Measurements from ENCODE around the gene FAM149A. TPM values are rescaled to one million over a fixed set of nuclear protein-coding genes. Genes with fewer than 3 reads are reported as not detected.

Gene FAM149A
- total RNA-seq, 4 donors from 2014 or later = 0.77 to 18.9 (median 17.7) TPM

- TF ChIP-seq CTCF (IDR thresholded peaks at IDR 0.05) (no peak), POLR2A (IDR thresholded peaks at IDR 0.05) (no peak)
- no peaks in the 10 kb centered on the region for H3K4me1 ChIP-seq
- H3K4me3 ChIP-seq = no peak overlapping the region
- DNase-seq = no peak
- H3K27ac ChIP-seq = no peak overlapping the region
- no peaks in the 10 kb centered on the region for H3K36me3 ChIP-seq
- no peaks in the 10 kb centered on the region for H3K9me3 ChIP-seq
- H3K27me3 ChIP-seq = no peaks in the 10 kb centered on the region
- intact Hi-C loops (cut with DNase I; ENCODE audit: low total_unique reads) = no loop called here
These were observed 12.2 kb upstream of the FAM149A start for GRCh38 chr4:186092296-186092695.

DNA sequence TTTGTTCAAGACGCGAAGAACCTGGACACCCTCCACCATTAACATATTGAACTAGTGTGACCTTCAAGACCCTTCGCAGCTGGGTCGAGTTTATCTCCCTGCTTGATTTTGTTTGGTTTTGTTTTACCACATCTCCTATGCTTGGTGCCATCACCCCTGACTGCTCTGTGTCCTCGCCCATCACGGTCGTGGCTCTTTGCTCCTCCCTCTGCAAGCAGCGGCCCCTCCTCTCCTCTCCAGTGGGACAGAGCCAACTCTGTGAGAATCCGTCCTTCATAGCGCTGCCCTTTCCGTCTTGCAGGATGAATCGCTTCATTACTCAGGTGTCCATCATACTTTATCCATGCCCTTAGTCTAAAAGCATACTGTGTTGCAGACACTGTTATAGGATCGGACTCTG lies 9.1 kb upstream of the FAM149A start:
- no peak overlapping the region for H3K4me3 ChIP-seq
- intact Hi-C loops (cut with DNase I; ENCODE audit: low total_unique reads) = no loop called here
- DNase-seq = no peak
- H3K4me1 ChIP-seq = no peaks in the 10 kb centered on the region
- no peaks in the 10 kb centered on the region for H3K27me3 ChIP-seq
- H3K9me3 ChIP-seq = no peaks in the 10 kb centered on the region
- no peak for TF ChIP-seq POLR2A (IDR thresholded peaks at IDR 0.05)
- no peak for TF ChIP-seq CTCF (IDR thresholded peaks at IDR 0.05)
- H3K27ac ChIP-seq = no peak overlapping the region
- H3K36me3 ChIP-seq = no peaks in the 10 kb centered on the region

- H3K27ac ChIP-seq = peak overlapping the region; percentile 21 to 39
- no peaks in the 10 kb centered on the region for H3K27me3 ChIP-seq
- TF ChIP-seq CTCF (IDR thresholded peaks at IDR 0.05) (no peak), POLR2A (IDR thresholded peaks at IDR 0.05) (no peak)
- no peaks in the 10 kb centered on the region for H3K4me1 ChIP-seq
- H3K9me3 ChIP-seq = no peaks in the 10 kb centered on the region
- no peaks in the 10 kb centered on the region for H3K36me3 ChIP-seq
- intact Hi-C loops (cut with DNase I; ENCODE audit: low total_unique reads) = no loop called here
- peak in 1 of 2 donors; percentile 28 for DNase-seq
- H3K4me3 ChIP-seq = no peak overlapping the region
These were observed 7.8 kb upstream of the FAM149A start for GRCh38 chr4:186096681-186097165.

GRCh38 chr4:186097386-186097785 lies 7.1 kb upstream of the FAM149A start:
- DNase-seq = no peak

DNA sequence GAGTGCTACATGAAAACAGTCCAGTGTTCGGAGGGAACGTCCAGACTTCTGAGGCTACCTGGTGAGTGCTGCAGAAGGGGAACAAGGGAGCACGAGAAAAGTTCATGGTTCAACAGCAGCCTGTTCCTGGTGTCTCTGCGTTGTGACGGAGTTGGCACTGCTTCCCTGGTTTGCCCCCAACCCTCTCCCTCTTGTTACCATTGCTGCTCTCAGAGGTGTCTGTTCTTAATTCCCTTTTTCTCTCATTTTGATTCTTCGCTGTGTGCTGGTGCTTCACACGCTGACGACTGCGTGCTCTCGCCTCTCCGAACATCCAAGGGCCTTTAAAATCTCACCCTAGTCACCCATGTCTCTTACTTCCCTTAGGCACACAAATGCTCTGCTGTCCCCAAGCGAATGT lies 1.6 kb upstream of the FAM149A start:
- Histone ChIP-seq H3K4me1 (no peaks in the 10 kb centered on the region), H3K36me3 (no peaks in the 10 kb centered on the region), H3K27me3 (peaks cover 0 to 3% of the 10 kb centered on the region in 2 donors), H3K4me3 (no peak overlapping the region), H3K27ac (no peak overlapping the region), H3K9me3 (no peaks in the 10 kb centered on the region)
- intact Hi-C loops (cut with DNase I; ENCODE audit: low total_unique reads) = no loop called here
- TF ChIP-seq POLR2A (IDR thresholded peaks at IDR 0.05) (no peak), CTCF (IDR thresholded peaks at IDR 0.05) (no peak)
- no peak for DNase-seq

More at GRCh38 chr4:186097386-186097785, 7.1 kb upstream of the FAM149A start:
- Histone ChIP-seq H3K9me3 (no peaks in the 10 kb centered on the region), H3K4me3 (no peak overlapping the region), H3K36me3 (no peaks in the 10 kb centered on the region), H3K27ac (peak overlapping the region in 1 of 2 donors; percentile 39), H3K4me1 (no peaks in the 10 kb centered on the region), H3K27me3 (no peaks in the 10 kb centered on the region)
- intact Hi-C loops (cut with DNase I; ENCODE audit: low total_unique reads) = no loop called here
- TF ChIP-seq CTCF (IDR thresholded peaks at IDR 0.05) = no peak
